ENCODE results near the gene MIA. TPM values are rescaled to one million over a fixed set of nuclear protein-coding genes. Genes with fewer than 3 reads are reported as not detected.

Gene MIA
- total and polyA plus RNA-seq, 4 donors: 0.42 to 0.44 TPM; not detected in 2

GRCh38 chr19:40813182-40813581, 37.9 kb downstream of the MIA start:
- Histone ChIP-seq H3K9ac (ENCODE audit: low read depth in 1 of 2, low read length in 2 of 2) (no peak overlapping the region), H3K9me3 (ENCODE audit: control insufficient read depth in 4 of 4, low read length in 3 of 4) (no peaks in the 10 kb centered on the region), H3K4me3 (ENCODE audit: low read depth in 1 of 3, low read length in 3 of 3) (no peak overlapping the region), H3K36me3 (ENCODE audit: control insufficient read depth in 4 of 4, insufficient read depth in 3 of 4, low read depth in 1 of 4, low read length in 3 of 4) (peaks cover 4 to 10% (median 5%) of the 10 kb centered on the region in 4 donors), H3K27me3 (ENCODE audit: control insufficient read depth in 4 of 4, insufficient read depth in 4 of 4, low read length in 3 of 4) (no peaks in the 10 kb centered on the region), H3K4me1 (ENCODE audit: control insufficient read depth in 4 of 4, insufficient read depth in 4 of 4, low read length in 3 of 4) (peaks cover 0 to 9% (median 1%) of the 10 kb centered on the region in 4 donors), H3K27ac (ENCODE audit: low read depth in 1 of 2, low read length in 2 of 2) (no peak overlapping the region)
- WGBS: 70% methylated on average over 4 of the region's 4 CpGs
- DNase-seq (ENCODE audit: low spot score): no peak
- TF ChIP-seq NR2F2 (IDR thresholded peaks at IDR 0.05): no peak
- TF ChIP-seq HNF4A (conservative IDR thresholded peaks at IDR 0.05): no peak
- TF ChIP-seq ATF3 (IDR thresholded peaks at IDR 0.05): no peak
- no peak for TF ChIP-seq ZBTB33 (IDR thresholded peaks at IDR 0.05)
- TF ChIP-seq REST (IDR thresholded peaks at IDR 0.05): no peak
- TF ChIP-seq YY1 (IDR thresholded peaks at IDR 0.05): no peak
- TF ChIP-seq RXRA (IDR thresholded peaks at IDR 0.05): no peak
- no peak for TF ChIP-seq TAF1 (conservative IDR thresholded peaks at IDR 0.05)
- no peak for TF ChIP-seq FOXA2 (IDR thresholded peaks at IDR 0.05)
- TF ChIP-seq EGR1 (IDR thresholded peaks at IDR 0.05; ENCODE audit: low read depth in 2 of 2): no peak
- TF ChIP-seq RAD21 (IDR thresholded peaks at IDR 0.05): no peak
- no peak for TF ChIP-seq JUND (IDR thresholded peaks at IDR 0.05)
- TF ChIP-seq HNF4G (IDR thresholded peaks at IDR 0.05): no peak
- TF ChIP-seq SP1 (IDR thresholded peaks at IDR 0.05): no peak

- no peak overlapping the region for H3K27ac ChIP-seq (ENCODE audit: low read depth in 1 of 2, low read length in 2 of 2)
- no peak for DNase-seq (ENCODE audit: low spot score)
- H3K36me3 ChIP-seq (ENCODE audit: control insufficient read depth in 4 of 4, insufficient read depth in 3 of 4, low read depth in 1 of 4, low read length in 3 of 4): no peaks in the 10 kb centered on the region
- 76% methylated on average over 4 of the region's 4 CpGs for WGBS
- H3K27me3 ChIP-seq (ENCODE audit: control insufficient read depth in 4 of 4, insufficient read depth in 4 of 4, low read length in 3 of 4): no peaks in the 10 kb centered on the region
- no peak overlapping the region for H3K9ac ChIP-seq (ENCODE audit: low read depth in 1 of 2, low read length in 2 of 2)
- no peak overlapping the region for H3K4me3 ChIP-seq (ENCODE audit: low read depth in 1 of 3, low read length in 3 of 3)
- no peaks in the 10 kb centered on the region for H3K9me3 ChIP-seq (ENCODE audit: control insufficient read depth in 4 of 4, low read length in 3 of 4)
- TF ChIP-seq YY1 (IDR thresholded peaks at IDR 0.05) (no peak), JUND (IDR thresholded peaks at IDR 0.05) (no peak), FOXA2 (IDR thresholded peaks at IDR 0.05) (no peak), GABPA (IDR thresholded peaks at IDR 0.05 in 1 of 2, conservative IDR thresholded peaks at IDR 0.05 in 1 of 2) (no peak), TAF1 (conservative IDR thresholded peaks at IDR 0.05) (no peak), ATF3 (IDR thresholded peaks at IDR 0.05) (no peak), ZBTB33 (IDR thresholded peaks at IDR 0.05) (no peak), MAX (IDR thresholded peaks at IDR 0.05) (no peak), HNF4A (conservative IDR thresholded peaks at IDR 0.05) (no peak), FOXA1 (IDR thresholded peaks at IDR 0.05) (no peak), EGR1 (IDR thresholded peaks at IDR 0.05; ENCODE audit: low read depth in 2 of 2) (no peak), REST (IDR thresholded peaks at IDR 0.05) (no peak), NR2F2 (IDR thresholded peaks at IDR 0.05) (no peak), SP1 (IDR thresholded peaks at IDR 0.05) (no peak), RXRA (IDR thresholded peaks at IDR 0.05) (no peak), HNF4G (IDR thresholded peaks at IDR 0.05) (no peak)
- H3K4me1 ChIP-seq (ENCODE audit: control insufficient read depth in 4 of 4, insufficient read depth in 4 of 4, low read length in 3 of 4): peaks cover 3 to 15% (median 14%) of the 10 kb centered on the region in 4 donors
These were observed 39.9 kb downstream of the MIA start for GRCh38 chr19:40815223-40815622.
